Testis (tissue), 3 donors: ENCODE data around the gene AGBL1. TPM values are rescaled to one million over a fixed set of nuclear protein-coding genes. Genes with fewer than 3 reads are reported as not detected.

ENCODE experiments used
- DNase-seq: peaks from one replicate; pipeline ENCODE4 v3.0.0-alpha.2; 2019
- H3K27ac ChIP-seq, 2 donors: fragments of 200-600 bp; sonication (generic); one replicate each; pipeline ENCODE4 v1.5.1; 2019
- H3K27me3 ChIP-seq: fragments of 200-600 bp; sonication (generic); one replicate; pipeline ENCODE4 v1.5.1; 2019
- H3K36me3 ChIP-seq: fragments of 200-600 bp; sonication (generic); one replicate; pipeline ENCODE4 v1.5.1; 2017; ENCODE audit warnings: low read depth; ENCODE audit errors: missing control alignments
- H3K4me1 ChIP-seq: fragments of 200-600 bp; sonication (generic); one replicate; pipeline ENCODE4 v1.5.1; 2019
- H3K4me3 ChIP-seq, 2 donors: fragments of 200-600 bp; sonication (generic); one replicate each; pipeline ENCODE4 v1.5.1; 2017 to 2019
- H3K9me3 ChIP-seq: fragments of 200-600 bp; sonication (generic); one replicate; pipeline ENCODE4 v1.5.1; 2017
- POLR2A ChIP-seq: fragments of 450-650 bp; IDR thresholded peaks from one replicate; pipeline ENCODE4 v1.6.1; 2017; ENCODE audit warnings: antibody characterized with exemption, mild to moderate bottlenecking, moderate library complexity
- WGBS, 2 donors: methylation state at CpG; one replicate each; pipeline ENCODE4 v1.1.5; 2018; 5-methylcytosine and 5-hydroxymethylcytosine counted together
- intact Hi-C: fragments of 100-400 bp; cut with DNase I; formaldehyde crosslinking; loops from one replicate; pipeline ENCODE4 v1.15.1; 2023; ENCODE audit warnings: low total_unique reads
- polyA plus RNA-seq: library from polyadenylated mRNA; stranded (reverse); fragments of 350-450 nt; fragmentation: Illumina TruSeq; extraction: RNeasy Lipid Tissue Mini Kit (QIAGEN cat#74804); gene quantifications from one replicate; pipeline ENCODE4 v1.2.3, GENCODE V29; 2014; ENCODE audit warnings: low read depth, low replicate concordance; ENCODE audit not compliant: insufficient read depth
- total RNA-seq, 2 donors: library from RNA; depleted of rRNA; stranded (reverse); fragments of >200 nt; gene quantifications; one replicate each; pipeline ENCODE4 v1.2.3, GENCODE V29; 2016
- TF ChIP-seq, protein P1 (sequence below), 3 experiments: fragments of 450-650 bp in 2 of 3; fragments of 200-600 bp in 1 of 3; sonication (generic) in 1 of 3; IDR thresholded peaks; one replicate each; pipeline ENCODE4 v1.5.1; 2016 to 2019; ENCODE audit warnings: antibody characterized with exemption in 3 of 3, mild to moderate bottlenecking in 2 of 3, moderate library complexity in 1 of 3

AGBL1 gene
- total and polyA plus RNA-seq, 3 donors from 2014 or later, result 0.37 to 0.94 (median 0.70) TPM

DNA sequence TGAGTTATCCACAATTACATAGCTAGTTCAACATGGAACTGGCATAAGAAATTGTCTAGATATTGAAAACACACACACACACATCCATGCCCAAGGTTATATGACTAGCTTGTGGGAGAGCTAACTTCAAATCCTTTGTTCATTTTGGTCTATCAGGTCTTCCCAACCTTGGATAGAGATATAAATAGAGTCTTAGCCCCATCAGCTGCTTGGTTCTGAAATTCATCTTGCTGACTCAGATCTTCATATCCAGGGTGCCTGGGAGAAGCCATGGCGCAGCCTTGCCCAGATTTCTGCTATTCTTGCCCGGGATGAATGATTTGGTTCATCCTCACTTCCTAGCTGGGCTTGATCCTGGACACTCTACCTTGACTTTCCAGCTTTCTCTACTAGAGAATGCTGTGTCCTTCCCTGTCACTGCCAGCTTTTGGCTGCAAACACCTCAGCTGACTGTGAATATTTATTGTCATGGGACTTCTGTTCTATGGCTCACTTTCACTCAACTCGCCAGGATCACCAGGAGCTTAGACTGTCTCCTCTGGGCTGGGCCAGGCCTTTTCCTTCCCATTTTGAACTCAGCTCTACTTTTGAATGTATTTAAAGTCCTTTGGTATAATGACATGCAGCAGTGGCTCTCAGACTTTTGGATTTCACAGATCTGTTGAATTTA is 324.4 kb downstream of the AGBL1 start:
- TF ChIP-seq, protein P1, sequence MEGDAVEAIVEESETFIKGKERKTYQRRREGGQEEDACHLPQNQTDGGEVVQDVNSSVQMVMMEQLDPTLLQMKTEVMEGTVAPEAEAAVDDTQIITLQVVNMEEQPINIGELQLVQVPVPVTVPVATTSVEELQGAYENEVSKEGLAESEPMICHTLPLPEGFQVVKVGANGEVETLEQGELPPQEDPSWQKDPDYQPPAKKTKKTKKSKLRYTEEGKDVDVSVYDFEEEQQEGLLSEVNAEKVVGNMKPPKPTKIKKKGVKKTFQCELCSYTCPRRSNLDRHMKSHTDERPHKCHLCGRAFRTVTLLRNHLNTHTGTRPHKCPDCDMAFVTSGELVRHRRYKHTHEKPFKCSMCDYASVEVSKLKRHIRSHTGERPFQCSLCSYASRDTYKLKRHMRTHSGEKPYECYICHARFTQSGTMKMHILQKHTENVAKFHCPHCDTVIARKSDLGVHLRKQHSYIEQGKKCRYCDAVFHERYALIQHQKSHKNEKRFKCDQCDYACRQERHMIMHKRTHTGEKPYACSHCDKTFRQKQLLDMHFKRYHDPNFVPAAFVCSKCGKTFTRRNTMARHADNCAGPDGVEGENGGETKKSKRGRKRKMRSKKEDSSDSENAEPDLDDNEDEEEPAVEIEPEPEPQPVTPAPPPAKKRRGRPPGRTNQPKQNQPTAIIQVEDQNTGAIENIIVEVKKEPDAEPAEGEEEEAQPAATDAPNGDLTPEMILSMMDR (IDR thresholded peaks at IDR 0.05), result no peak
- TF ChIP-seq POLR2A, result no peak
- Histone ChIP-seq H3K9me3 (no peaks in the 10 kb centered on the region), H3K27ac (no peak overlapping the region), H3K36me3 (no peaks in the 10 kb centered on the region), H3K4me1 (no peaks in the 10 kb centered on the region), H3K4me3 (no peak overlapping the region), H3K27me3 (no peaks in the 10 kb centered on the region)
- intact Hi-C loops, result no loop called here
- WGBS, 2 donors, result 79 to 92% methylated on average over 3 of the region's 3 CpGs
- DNase-seq, result no peak

DNA sequence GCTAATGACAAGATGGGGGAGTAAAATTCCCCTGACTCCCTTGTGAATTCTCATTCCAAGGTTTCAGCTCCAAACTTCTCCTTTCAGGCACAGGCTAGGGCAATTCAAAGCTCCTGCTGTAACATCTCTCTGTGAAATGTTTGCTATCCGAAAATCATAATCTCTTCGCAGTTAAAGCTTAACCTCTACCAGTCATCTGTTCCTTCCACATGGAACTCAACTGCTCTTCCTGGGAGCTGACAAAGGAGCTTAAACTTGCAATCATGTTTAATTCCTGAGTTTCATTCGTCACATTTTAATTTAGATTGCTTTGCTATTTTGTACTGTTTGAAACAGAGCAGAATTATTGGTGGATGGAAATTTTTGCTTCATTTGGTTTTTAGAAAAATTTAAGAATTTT is 328.6 kb downstream of the AGBL1 start:
- H3K27me3 ChIP-seq, result no peaks in the 10 kb centered on the region
- no peaks in the 10 kb centered on the region for H3K9me3 ChIP-seq
- no peaks in the 10 kb centered on the region for H3K36me3 ChIP-seq
- H3K4me3 ChIP-seq, result no peak overlapping the region
- no peak for DNase-seq
- H3K4me1 ChIP-seq, result no peaks in the 10 kb centered on the region
- no peak overlapping the region for H3K27ac ChIP-seq
- intact Hi-C loops, result no loop called here
- WGBS, 2 donors, result 76 to 80% methylated on average over 3 of the region's 3 CpGs
- TF ChIP-seq POLR2A, result no peak
- TF ChIP-seq, protein P1 (IDR thresholded peaks at IDR 0.05), result no peak

DNA sequence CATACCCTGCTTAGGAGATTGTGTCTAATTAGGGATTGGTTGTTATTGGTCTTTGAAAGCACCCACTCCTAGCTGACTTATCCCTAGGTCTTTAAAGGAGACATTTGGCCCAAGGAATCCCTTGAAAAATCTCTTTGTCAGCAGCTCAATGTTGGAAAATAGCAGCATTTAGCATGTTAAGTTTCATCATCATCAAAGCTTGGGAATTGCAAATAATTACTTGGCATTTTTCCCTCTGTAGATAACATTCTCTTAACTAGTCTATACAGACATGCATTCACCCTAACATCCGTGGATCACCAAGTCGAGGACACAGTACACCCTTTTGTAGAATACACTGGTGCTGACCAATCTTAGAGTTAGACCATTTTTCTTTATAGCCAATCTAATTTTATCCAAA is 332.2 kb downstream of the AGBL1 start:
- DNase-seq, result no peak
- Histone ChIP-seq H3K9me3 (no peaks in the 10 kb centered on the region), H3K27ac (no peak overlapping the region), H3K27me3 (no peaks in the 10 kb centered on the region), H3K4me1 (no peaks in the 10 kb centered on the region), H3K4me3 (no peak overlapping the region), H3K36me3 (no peaks in the 10 kb centered on the region)
- intact Hi-C loops, result no loop called here
- WGBS, 2 donors, result 70 to 72% methylated on average over 2 of the region's 2 CpGs
- TF ChIP-seq, protein P1 (IDR thresholded peaks at IDR 0.05), result no peak
- no peak for TF ChIP-seq POLR2A

DNA sequence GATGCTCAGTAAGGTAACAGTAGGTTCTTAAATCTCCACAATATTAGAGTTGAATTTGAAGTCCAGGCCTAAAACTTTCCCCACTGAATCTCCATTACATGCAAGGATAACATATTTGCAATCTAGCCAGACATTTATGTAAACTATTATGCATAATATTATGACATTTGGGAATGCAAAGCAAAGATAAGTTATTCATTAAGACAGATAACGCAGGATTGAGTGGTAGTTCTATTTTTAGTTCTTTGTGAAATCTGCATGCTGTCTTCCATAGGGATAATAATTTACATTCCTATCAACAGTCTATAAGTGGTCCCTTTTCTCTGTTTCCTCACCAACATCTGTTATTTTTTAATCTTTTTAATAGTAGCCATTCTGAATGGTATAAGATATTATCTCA is 333.5 kb downstream of the AGBL1 start:
- no peaks in the 10 kb centered on the region for H3K27me3 ChIP-seq
- H3K27ac ChIP-seq, result no peak overlapping the region
- intact Hi-C loops, result no loop called here
- 67 to 88% methylated on average over 1 of the region's 1 CpG for WGBS, 2 donors
- TF ChIP-seq, protein P1 (IDR thresholded peaks at IDR 0.05), result no peak
- no peak for TF ChIP-seq POLR2A
- no peak for DNase-seq
- no peaks in the 10 kb centered on the region for H3K9me3 ChIP-seq
- no peaks in the 10 kb centered on the region for H3K36me3 ChIP-seq
- no peaks in the 10 kb centered on the region for H3K4me1 ChIP-seq
- no peak overlapping the region for H3K4me3 ChIP-seq

- Histone ChIP-seq H3K36me3 (no peaks in the 10 kb centered on the region), H3K27ac (no peak overlapping the region), H3K27me3 (no peaks in the 10 kb centered on the region), H3K4me3 (no peak overlapping the region), H3K9me3 (no peaks in the 10 kb centered on the region), H3K4me1 (no peaks in the 10 kb centered on the region)
- intact Hi-C loops, result no loop called here
- WGBS, 2 donors, result 75 to 82% methylated on average over 3 of the region's 3 CpGs
- DNase-seq, result no peak
- TF ChIP-seq POLR2A, result no peak
- TF ChIP-seq, protein P1 (IDR thresholded peaks at IDR 0.05), result no peak
Measured at GRCh38 chr15:86425746-86426145, 346.1 kb downstream of the AGBL1 start.
